HS-27A (cell line): Measurements from ENCODE around the gene PRR23E.

ENCODE experiments used
- DNase-seq: peaks from one replicate; pipeline ENCODE4 v3.0.0-alpha.2; 2012; ENCODE audit warnings: low read depth, missing footprints

Gene PRR23E

DNA sequence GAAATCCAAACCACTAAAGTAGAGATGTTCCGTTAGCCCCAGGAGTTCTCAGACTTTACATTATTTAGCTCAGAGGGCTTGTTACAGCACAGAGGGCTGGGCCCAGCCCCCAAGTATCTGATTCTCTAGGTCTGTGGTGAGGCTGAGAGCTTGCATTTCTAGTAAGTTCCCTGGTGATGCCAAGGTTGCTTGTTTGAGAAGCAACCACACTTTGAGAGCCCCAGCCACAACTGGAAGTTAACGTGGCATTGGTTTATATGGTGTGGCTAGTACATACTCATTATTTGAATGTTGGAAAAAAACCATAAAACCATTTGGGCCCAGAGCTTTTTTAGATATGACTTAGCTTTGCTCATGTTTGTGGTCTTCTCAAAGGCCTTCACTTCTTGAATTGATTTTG lies 35.9 kb downstream of the PRR23E start:
- no peak for DNase-seq

DNA sequence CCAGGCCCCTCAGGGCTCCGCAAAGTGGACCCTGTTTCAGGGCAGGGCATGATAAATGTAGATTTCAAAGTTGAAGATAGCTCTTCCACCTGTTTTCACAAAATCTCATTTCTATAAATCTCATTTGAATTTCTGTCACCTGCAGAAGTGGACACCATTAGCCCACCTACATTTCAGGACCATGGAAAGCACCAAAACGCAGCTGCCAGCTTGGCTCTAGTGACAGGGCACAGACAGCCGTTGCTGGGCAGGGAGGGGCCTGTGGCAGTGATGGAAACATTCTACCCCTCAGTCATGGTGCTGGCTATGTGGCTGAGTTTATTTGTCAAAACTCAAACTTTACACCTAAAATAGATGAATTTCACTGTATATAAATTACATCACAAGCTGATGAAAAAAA lies 40.4 kb downstream of the PRR23E start:
- no peak for DNase-seq

DNA sequence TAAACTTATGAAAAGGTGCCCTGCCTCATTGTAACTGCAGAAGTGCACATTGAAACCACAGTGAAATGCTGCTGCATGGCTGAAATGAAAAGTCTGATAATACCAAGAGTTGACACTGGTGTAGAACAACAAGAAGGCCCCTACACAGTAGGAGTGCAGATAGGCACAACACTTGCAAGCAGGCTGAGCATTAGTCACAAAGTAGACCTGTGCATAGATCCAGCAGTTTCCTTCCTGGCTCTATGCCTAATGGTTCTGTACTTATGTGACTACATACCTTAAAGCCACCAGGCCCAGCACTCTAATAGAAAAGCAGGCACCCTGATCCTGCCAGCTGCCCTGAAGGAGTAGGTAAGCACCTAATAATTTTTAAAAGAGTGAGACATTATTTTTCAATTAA lies 41.8 kb downstream of the PRR23E start:
- no peak for DNase-seq

DNA sequence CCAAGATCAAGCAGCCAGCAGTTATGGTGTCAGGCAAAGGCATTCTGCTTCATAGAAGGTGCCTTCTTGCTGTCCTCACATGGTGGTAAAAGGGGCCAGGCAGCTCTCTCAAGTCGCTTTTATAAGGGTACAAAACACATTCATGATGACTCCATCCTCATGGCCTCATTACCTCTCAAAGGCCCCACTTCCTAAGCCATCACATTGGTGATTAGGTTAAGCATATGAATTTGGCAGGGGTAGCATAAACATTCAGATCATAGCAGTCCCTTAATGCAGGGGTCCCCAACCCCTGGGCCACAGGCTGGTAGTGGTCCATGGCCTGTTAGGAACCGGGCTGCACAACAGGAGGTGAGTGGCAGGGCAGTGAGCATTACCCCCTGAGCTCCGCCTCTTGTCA lies 42.8 kb downstream of the PRR23E start:
- DNase-seq: no peak

DNA sequence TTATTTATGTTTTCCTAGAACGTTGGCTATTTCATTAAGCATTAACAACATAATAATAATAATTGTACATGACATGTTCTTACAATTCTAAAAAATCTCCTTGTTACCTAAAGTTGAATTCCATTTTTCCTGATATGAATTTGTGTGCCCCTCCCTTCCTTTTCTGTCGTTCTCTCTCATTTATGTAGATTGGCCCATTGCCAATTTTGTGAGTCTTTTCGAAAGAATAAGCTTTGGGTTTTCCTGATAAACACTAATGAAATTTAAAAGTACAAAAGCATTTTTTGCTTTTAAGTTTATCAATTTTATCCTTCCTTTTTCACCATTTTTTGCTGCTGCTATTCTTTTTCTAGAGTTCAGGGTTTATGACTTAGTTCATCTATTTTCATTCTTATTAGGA lies 44.9 kb downstream of the PRR23E start:
- no peak for DNase-seq

DNA sequence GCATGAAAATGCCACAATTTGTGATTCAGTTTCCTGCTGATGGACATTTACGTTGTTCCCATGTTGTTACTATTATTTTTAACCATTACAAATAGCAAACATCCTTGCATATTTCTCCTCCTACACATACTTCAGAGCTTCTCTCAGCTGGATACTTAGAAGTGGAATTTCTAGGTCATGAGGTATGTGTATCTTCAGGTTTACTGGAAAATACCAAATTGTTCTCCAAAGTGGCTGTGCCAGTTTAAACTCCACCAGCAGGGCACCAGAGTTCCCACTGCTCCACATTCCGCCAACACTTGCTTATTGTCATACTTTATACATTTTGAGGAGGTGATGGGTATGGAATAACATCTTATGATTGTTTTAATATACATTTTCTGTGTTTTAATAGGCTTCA lies 45.7 kb downstream of the PRR23E start:
- DNase-seq: no peak

DNA sequence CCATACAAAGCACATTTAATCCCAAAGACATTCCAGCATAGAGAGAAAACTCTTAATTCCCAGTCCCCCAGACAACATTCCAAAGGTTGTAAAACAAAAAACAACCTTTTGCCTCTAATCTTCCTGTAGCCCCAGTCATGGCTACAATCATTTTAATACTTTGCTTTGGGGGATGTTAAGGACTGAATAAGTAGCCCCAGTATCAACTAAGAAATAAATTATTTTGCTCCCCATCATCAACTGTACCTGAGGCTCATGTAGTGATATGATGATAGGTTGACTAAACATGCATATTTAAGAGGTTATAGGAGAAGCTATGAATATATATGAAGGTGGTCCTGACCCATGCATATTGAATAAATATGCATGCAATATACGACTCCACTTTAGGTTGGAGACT lies 54.4 kb downstream of the PRR23E start:
- DNase-seq: no peak
